GM12801 (cell line): ENCODE measurements around the gene FAM3A.

Experiments used
- TF ChIP-seq, protein P1 (sequence below): IDR thresholded peaks from one replicate; pipeline ENCODE4 v1.5.1; 2011; ENCODE audit warnings: control low read depth; ENCODE audit not compliant: insufficient read length; ENCODE audit errors: extremely low read depth

FAM3A gene

DNA sequence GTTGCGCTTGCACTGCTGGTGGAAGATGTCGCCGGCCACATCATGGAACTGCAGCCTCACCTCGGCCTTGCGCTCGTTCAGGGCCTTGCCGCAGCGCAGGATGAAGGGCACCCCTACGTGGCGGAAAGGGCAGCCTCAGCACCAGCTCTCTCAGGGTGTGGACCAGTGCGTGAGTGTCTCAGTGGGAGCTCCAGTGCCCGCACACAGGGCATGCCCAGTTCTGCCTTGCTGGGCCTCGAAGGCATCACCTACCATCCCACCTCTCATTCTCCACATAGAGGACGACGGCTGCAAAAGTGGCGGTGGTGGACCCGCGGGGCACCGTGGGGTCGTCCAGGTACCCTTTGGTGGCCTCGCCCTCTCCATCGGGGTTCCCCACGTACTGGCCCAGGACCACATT, 16.7 kb upstream of the FAM3A start:
- TF ChIP-seq, protein P1, sequence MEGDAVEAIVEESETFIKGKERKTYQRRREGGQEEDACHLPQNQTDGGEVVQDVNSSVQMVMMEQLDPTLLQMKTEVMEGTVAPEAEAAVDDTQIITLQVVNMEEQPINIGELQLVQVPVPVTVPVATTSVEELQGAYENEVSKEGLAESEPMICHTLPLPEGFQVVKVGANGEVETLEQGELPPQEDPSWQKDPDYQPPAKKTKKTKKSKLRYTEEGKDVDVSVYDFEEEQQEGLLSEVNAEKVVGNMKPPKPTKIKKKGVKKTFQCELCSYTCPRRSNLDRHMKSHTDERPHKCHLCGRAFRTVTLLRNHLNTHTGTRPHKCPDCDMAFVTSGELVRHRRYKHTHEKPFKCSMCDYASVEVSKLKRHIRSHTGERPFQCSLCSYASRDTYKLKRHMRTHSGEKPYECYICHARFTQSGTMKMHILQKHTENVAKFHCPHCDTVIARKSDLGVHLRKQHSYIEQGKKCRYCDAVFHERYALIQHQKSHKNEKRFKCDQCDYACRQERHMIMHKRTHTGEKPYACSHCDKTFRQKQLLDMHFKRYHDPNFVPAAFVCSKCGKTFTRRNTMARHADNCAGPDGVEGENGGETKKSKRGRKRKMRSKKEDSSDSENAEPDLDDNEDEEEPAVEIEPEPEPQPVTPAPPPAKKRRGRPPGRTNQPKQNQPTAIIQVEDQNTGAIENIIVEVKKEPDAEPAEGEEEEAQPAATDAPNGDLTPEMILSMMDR: no peak

DNA sequence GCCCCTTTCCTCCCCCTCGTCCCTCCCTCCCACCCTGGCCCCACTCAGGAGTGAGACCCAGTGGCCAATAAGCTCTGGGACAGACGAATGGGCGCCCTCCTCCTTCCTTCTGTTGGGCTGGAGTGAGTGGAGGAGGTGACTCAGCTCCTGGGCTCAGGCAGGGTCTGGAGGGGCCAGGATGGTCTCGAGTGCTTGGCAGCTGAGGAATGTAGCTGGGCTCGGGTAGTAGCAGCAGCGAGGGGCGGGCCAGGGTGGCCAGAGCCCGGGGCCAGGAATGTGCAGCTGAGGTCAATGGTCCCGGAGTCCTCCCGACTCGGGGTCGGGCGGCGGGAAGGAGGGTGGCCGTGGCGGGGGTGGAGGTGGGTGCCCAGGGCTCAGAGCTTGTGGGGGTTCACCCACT, 15.6 kb upstream of the FAM3A start:
- TF ChIP-seq, protein P1: no peak

DNA sequence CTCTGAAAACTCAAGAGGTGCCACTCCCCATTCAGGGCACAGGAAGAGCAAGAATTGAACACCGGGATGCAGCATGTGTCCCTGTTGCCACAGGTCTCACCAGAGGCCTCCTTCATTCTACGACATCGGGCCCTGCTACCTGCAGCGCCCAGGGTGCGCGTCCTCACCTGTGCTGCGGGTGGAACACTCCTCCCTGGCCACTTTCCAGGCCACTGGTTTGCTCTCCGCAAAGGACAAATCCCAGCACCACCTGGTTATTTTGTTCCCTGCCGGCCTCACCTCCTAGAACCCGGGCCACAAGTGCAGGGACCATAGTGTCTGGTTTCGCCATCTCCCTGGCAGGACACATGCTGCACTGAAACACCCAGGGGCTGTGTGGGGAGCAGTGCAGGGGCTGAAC, 14.3 kb upstream of the FAM3A start:
- TF ChIP-seq, protein P1: no peak

DNA sequence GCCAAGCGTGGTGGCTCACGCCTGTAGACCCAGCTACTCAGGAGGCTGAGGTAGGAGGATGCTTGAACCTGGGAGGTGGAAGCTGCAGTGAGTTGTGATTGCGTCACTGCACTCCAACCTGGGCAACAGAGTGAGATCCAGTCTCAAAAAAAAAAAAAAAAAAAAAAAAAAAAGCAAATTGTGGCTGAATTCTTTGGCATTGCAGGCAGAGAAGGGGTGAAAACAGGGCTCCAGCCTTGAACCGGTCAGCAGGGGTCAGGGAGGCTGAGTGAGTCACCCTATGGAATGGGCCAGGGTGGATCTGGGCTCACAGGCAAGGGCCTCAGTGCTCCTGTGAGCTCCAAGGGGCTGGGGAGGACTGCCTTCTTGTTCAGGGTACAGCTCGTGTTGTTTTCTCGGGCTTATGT, 13.2 kb upstream of the FAM3A start:
- TF ChIP-seq, protein P1: no peak

DNA sequence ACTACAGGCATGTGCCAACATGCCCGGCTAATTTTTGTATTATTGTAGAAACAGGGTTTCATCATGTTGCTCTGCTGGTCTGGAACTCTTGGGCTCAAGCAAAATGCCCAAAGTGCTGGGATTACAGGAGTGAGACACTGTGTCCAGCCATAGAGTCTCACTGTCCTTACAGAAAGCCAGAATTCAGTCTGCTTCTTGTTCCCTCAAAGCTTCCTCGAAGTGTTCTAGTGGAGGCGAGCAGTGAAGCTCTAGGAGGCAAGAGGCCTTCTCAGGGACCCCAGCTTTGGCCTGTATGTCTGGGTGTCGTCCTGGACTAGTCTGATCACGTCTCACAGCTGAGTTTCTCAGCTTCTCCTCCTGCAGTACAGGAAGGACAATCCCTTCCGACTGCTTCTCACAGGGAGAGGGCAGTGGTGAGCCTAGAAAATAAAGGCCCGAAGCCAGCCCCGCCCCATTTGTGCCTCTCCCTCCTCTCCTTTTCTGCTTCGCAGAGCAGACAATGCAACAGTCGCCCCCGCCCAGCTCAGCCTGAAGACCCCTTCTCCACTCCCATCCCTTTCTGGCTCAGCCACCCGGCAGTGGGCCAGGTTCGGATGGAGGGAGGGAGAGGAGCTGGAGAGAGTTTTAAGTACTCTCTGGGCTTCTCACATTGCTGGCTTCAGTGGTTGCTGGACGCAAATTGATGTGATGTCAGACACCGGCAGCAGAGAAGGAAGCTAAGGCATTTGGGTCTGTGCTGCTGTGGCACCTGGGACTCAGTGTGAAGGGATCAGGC, 11.1 kb upstream of the FAM3A start:
- TF ChIP-seq, protein P1: no peak

DNA sequence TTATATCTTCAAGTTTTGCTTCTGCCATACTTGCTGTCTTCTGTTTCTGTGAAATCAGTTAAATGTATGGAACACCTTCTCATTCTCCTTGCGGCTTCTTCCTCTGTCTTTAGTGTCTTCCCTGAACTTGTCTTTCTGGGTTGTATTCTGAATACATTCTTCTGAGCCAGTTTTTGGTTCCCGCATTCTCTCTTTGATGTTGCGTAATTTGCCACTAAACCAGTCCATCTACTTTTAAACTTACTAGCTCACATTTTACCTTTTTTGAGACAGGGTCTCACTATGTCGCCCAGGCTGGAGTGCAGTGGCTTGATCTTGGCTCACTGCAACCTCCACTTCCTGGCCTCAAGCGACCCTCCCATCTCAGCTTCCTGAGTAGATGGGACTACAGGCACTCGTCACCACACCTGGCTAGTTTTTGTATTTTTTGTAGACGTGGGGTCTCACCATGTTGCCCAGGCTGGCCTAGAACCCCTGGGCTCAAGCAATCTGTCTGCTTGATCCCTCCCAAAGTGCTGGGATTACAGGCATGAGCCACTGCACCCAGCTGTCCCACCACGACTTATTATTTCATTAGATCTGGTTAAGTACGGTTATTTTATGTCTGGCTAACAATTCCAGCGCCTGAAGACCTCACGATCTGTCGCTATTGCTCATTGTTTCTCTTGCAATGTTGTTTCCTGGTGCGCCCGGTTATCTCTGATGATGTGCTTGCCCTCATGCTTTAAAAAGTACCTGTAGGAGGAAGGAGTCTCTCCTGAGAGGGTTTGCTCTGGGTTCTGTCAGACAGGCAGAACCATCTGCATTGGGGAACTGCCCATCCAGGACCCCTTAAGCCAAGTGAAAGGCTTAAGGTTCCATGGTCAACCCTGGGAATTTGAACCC, 9.8 kb upstream of the FAM3A start:
- TF ChIP-seq, protein P1: no peak

DNA sequence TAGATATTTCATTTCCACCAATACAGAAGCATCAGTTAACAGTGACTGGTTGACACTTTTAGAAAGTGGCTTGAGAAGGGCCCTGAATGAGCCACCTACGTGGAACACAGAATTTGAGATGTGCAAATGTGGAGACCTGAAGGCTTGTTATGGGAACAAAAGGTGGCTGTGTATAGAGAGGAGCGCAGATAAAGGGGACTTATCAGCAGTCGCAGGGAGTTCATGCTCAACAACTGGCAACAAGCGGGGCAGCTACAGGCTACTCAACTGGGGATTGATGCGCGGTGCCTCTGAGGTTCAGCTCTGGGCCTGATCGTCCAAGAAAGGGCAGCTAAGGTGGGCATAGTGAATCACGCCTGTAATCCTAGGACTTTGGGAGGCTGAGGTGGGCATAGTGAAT, 3.4 kb upstream of the FAM3A start:
- TF ChIP-seq, protein P1: no peak
